Measurements from ENCODE around the gene ADAM30.

ADAM30 gene

GRCh38 chr1:119869995-119870394 lies 26.3 kb downstream of the ADAM30 start:
- peaks cover 4% of the 10 kb centered on the region; the same call in 1 of the 2 replicates for H3K4me1 ChIP-seq (ENCODE audit: low read length)
- H3K27me3 ChIP-seq (ENCODE audit: low read depth, low read length), result peaks cover 67% of the 10 kb centered on the region
- H3K9ac ChIP-seq (ENCODE audit: low read length), result no peak overlapping the region
- H3K4me3 ChIP-seq (ENCODE audit: low read length), result no peak overlapping the region
- no peaks in the 10 kb centered on the region for H3K79me2 ChIP-seq (ENCODE audit: low read length)
- no peak overlapping the region for H3K4me2 ChIP-seq (ENCODE audit: low read length)
- H3K36me3 ChIP-seq (replicated peaks; ENCODE audit: low read depth, low read length), result no peaks in the 10 kb centered on the region
- no peaks in the 10 kb centered on the region for H3K9me3 ChIP-seq (ENCODE audit: insufficient read depth, low read length)
- H4K20me1 ChIP-seq (ENCODE audit: insufficient read depth, low read length), result no peaks in the 10 kb centered on the region
- no peak overlapping the region for H2AFZ ChIP-seq (ENCODE audit: low read depth, low read length)
- no peak for TF ChIP-seq EZH2phosphoT487 (IDR thresholded peaks at IDR 0.05; ENCODE audit: low read depth)
- no peak overlapping the region for H3K27ac ChIP-seq (ENCODE audit: low read length)

GRCh38 chr1:119868176-119868575 lies 28.1 kb downstream of the ADAM30 start:
- no peak overlapping the region for H3K4me3 ChIP-seq (ENCODE audit: low read length)

GRCh38 chr1:119866451-119866850 lies 29.9 kb downstream of the ADAM30 start:
- H3K4me3 ChIP-seq (ENCODE audit: low read length), result no peak overlapping the region
- peaks cover 54% of the 10 kb centered on the region for H3K27me3 ChIP-seq (ENCODE audit: low read depth, low read length)
- H3K4me2 ChIP-seq (ENCODE audit: low read length), result no peak overlapping the region
- H3K9ac ChIP-seq (ENCODE audit: low read length), result no peak overlapping the region
- H3K4me1 ChIP-seq (ENCODE audit: low read length), result peaks cover 4% of the 10 kb centered on the region; the same call in 1 of the 2 replicates
- H3K27ac ChIP-seq (ENCODE audit: low read length), result no peak overlapping the region
- no peaks in the 10 kb centered on the region for H3K79me2 ChIP-seq (ENCODE audit: low read length)
- no peaks in the 10 kb centered on the region for H3K9me3 ChIP-seq (ENCODE audit: insufficient read depth, low read length)
- H2AFZ ChIP-seq (ENCODE audit: low read depth, low read length), result no peak overlapping the region
- H4K20me1 ChIP-seq (ENCODE audit: insufficient read depth, low read length), result no peaks in the 10 kb centered on the region
- no peak for TF ChIP-seq CTCF (IDR thresholded peaks at IDR 0.05; ENCODE audit: low read depth, low read length)
- TF ChIP-seq EZH2phosphoT487 (IDR thresholded peaks at IDR 0.05; ENCODE audit: low read depth), result no peak
- no peaks in the 10 kb centered on the region for H3K36me3 ChIP-seq (replicated peaks; ENCODE audit: low read depth, low read length)

More at GRCh38 chr1:119868176-119868575, 28.1 kb downstream of the ADAM30 start:
- Histone ChIP-seq H2AFZ (ENCODE audit: low read depth, low read length) (no peak overlapping the region), H3K9me3 (ENCODE audit: insufficient read depth, low read length) (no peaks in the 10 kb centered on the region), H4K20me1 (ENCODE audit: insufficient read depth, low read length) (no peaks in the 10 kb centered on the region), H3K9ac (ENCODE audit: low read length) (no peak overlapping the region), H3K27ac (ENCODE audit: low read length) (no peak overlapping the region), H3K4me1 (ENCODE audit: low read length) (peaks cover 4% of the 10 kb centered on the region; the same call in 1 of the 2 replicates), H3K79me2 (ENCODE audit: low read length) (no peaks in the 10 kb centered on the region), H3K27me3 (ENCODE audit: low read depth, low read length) (peaks cover 64% of the 10 kb centered on the region), H3K36me3 (replicated peaks; ENCODE audit: low read depth, low read length) (no peaks in the 10 kb centered on the region), H3K4me2 (ENCODE audit: low read length) (no peak overlapping the region)
- TF ChIP-seq EZH2phosphoT487 (IDR thresholded peaks at IDR 0.05; ENCODE audit: low read depth) (no peak), CTCF (IDR thresholded peaks at IDR 0.05; ENCODE audit: low read depth, low read length) (no peak)

- Histone ChIP-seq H3K9me3 (ENCODE audit: insufficient read depth, low read length) (no peaks in the 10 kb centered on the region), H3K27me3 (ENCODE audit: low read depth, low read length) (peaks cover 54% of the 10 kb centered on the region), H3K4me3 (ENCODE audit: low read length) (no peak overlapping the region), H3K36me3 (replicated peaks; ENCODE audit: low read depth, low read length) (no peaks in the 10 kb centered on the region), H3K79me2 (ENCODE audit: low read length) (no peaks in the 10 kb centered on the region), H4K20me1 (ENCODE audit: insufficient read depth, low read length) (no peaks in the 10 kb centered on the region), H3K4me1 (ENCODE audit: low read length) (no peaks in the 10 kb centered on the region), H3K4me2 (ENCODE audit: low read length) (no peak overlapping the region), H2AFZ (ENCODE audit: low read depth, low read length) (no peak overlapping the region), H3K9ac (ENCODE audit: low read length) (no peak overlapping the region), H3K27ac (ENCODE audit: low read length) (no peak overlapping the region)
- TF ChIP-seq EZH2phosphoT487 (IDR thresholded peaks at IDR 0.05; ENCODE audit: low read depth) (no peak), CTCF (IDR thresholded peaks at IDR 0.05; ENCODE audit: low read depth, low read length) (no peak)
Measured at GRCh38 chr1:119865627-119866026, 30.7 kb downstream of the ADAM30 start.
